ENCODE measurements around the gene IPO11. TPM values are rescaled to one million over a fixed set of nuclear protein-coding genes. Genes with fewer than 3 reads are reported as not detected.

IPO11 gene
- total RNA-seq: 49.9 and 52.8 TPM in 2 replicates

GRCh38 chr5:62412549-62413329, at the start of gene IPO11:
Gene IPO11 (plus strand): TSS chr5:62412763. CDS start chr5:62437280, 24,517 bp downstream.
- peaks cover 5% of the 10 kb centered on the region for H3K36me3 Mint-ChIP-seq (ENCODE audit: low read depth)
- peak within 1 kb of the TSS; percentile 89 for H3K4me3 Mint-ChIP-seq (ENCODE audit: low read depth)
- intact Hi-C loops (cut with micrococcal nuclease): loop anchor here (1.0 kb wide), 1 partner anchor 9 kb away; the partner anchor contains the start of gene DIMT1
- peaks cover 2% of the 10 kb centered on the region for H3K27me3 Mint-ChIP-seq (ENCODE audit: low read depth)
- peak within 1 kb of the TSS; percentile 94 for H3K27ac Mint-ChIP-seq
- no peaks in the 10 kb centered on the region for H3K9me3 Mint-ChIP-seq
- peaks cover 14% of the 10 kb centered on the region for H3K4me1 Mint-ChIP-seq (ENCODE audit: low read depth)
- DNase-seq (ENCODE audit: low spot score): peak; percentile 99

GRCh38 chr5:62369039-62369438, 43.5 kb upstream of the IPO11 start:
- intact Hi-C loops (cut with micrococcal nuclease): no loop called here
- Mint-ChIP-seq H3K36me3 (ENCODE audit: low read depth) (peaks cover 69% of the 10 kb centered on the region), H3K4me3 (ENCODE audit: low read depth) (no peak overlapping the region), H3K27me3 (ENCODE audit: low read depth) (no peaks in the 10 kb centered on the region), H3K4me1 (ENCODE audit: low read depth) (peaks cover 12% of the 10 kb centered on the region), H3K27ac (peak overlapping the region; percentile 65), H3K9me3 (no peaks in the 10 kb centered on the region)
- DNase-seq (ENCODE audit: low spot score): no peak

GRCh38 chr5:62371409-62371808, 41.2 kb upstream of the IPO11 start:
- Mint-ChIP-seq H3K9me3 (no peaks in the 10 kb centered on the region), H3K36me3 (ENCODE audit: low read depth) (peaks cover 65% of the 10 kb centered on the region), H3K4me1 (ENCODE audit: low read depth) (peaks cover 15% of the 10 kb centered on the region), H3K4me3 (ENCODE audit: low read depth) (no peak overlapping the region), H3K27ac (no peak overlapping the region), H3K27me3 (ENCODE audit: low read depth) (no peaks in the 10 kb centered on the region)
- no peak for DNase-seq (ENCODE audit: low spot score)
- intact Hi-C loops (cut with micrococcal nuclease): no loop called here

- intact Hi-C loops (cut with micrococcal nuclease): no loop called here
- Mint-ChIP-seq H3K4me1 (ENCODE audit: low read depth) (peaks cover 13% of the 10 kb centered on the region), H3K9me3 (no peaks in the 10 kb centered on the region), H3K4me3 (ENCODE audit: low read depth) (no peak overlapping the region), H3K27me3 (ENCODE audit: low read depth) (no peaks in the 10 kb centered on the region), H3K36me3 (ENCODE audit: low read depth) (peaks cover 65% of the 10 kb centered on the region), H3K27ac (no peak overlapping the region)
- no peak for DNase-seq (ENCODE audit: low spot score)
Measured at GRCh38 chr5:62372600-62372999, 40.0 kb upstream of the IPO11 start.

- H3K4me1 Mint-ChIP-seq (ENCODE audit: low read depth): peaks cover 14% of the 10 kb centered on the region
- H3K36me3 Mint-ChIP-seq (ENCODE audit: low read depth): peaks cover 73% of the 10 kb centered on the region
- intact Hi-C loops (cut with micrococcal nuclease): no loop called here
- H3K9me3 Mint-ChIP-seq: no peaks in the 10 kb centered on the region
- DNase-seq (ENCODE audit: low spot score): no peak
- no peak overlapping the region for H3K4me3 Mint-ChIP-seq (ENCODE audit: low read depth)
- H3K27ac Mint-ChIP-seq: no peak overlapping the region
- H3K27me3 Mint-ChIP-seq (ENCODE audit: low read depth): no peaks in the 10 kb centered on the region
Measured at GRCh38 chr5:62373382-62373781, 39.2 kb upstream of the IPO11 start.

- peaks cover 12% of the 10 kb centered on the region for H3K4me1 Mint-ChIP-seq (ENCODE audit: low read depth)
- no peak overlapping the region for H3K4me3 Mint-ChIP-seq (ENCODE audit: low read depth)
- no peaks in the 10 kb centered on the region for H3K27me3 Mint-ChIP-seq (ENCODE audit: low read depth)
- H3K36me3 Mint-ChIP-seq (ENCODE audit: low read depth): peaks cover 76% of the 10 kb centered on the region
- intact Hi-C loops (cut with micrococcal nuclease): loop anchor here (2.0 kb wide), 1 partner anchor 15 kb away; no protein-coding TSS in a partner anchor
- H3K9me3 Mint-ChIP-seq: no peaks in the 10 kb centered on the region
- DNase-seq (ENCODE audit: low spot score): no peak
- no peak overlapping the region for H3K27ac Mint-ChIP-seq
Measured at GRCh38 chr5:62374090-62374489, 38.5 kb upstream of the IPO11 start.

GRCh38 chr5:62375627-62376026, 36.9 kb upstream of the IPO11 start:
- intact Hi-C loops (cut with micrococcal nuclease): loop anchor here (2.0 kb wide), 1 partner anchor 13 kb away; no protein-coding TSS in a partner anchor
- Mint-ChIP-seq H3K4me3 (ENCODE audit: low read depth) (no peak overlapping the region), H3K9me3 (no peaks in the 10 kb centered on the region), H3K27ac (no peak overlapping the region), H3K36me3 (ENCODE audit: low read depth) (peaks cover 81% of the 10 kb centered on the region), H3K4me1 (ENCODE audit: low read depth) (peaks cover 8% of the 10 kb centered on the region), H3K27me3 (ENCODE audit: low read depth) (no peaks in the 10 kb centered on the region)
- no peak for DNase-seq (ENCODE audit: low spot score)

GRCh38 chr5:62376064-62376463, 36.5 kb upstream of the IPO11 start:
- no peak for DNase-seq (ENCODE audit: low spot score)
- H3K27me3 Mint-ChIP-seq (ENCODE audit: low read depth): no peaks in the 10 kb centered on the region
- no peaks in the 10 kb centered on the region for H3K9me3 Mint-ChIP-seq
- no peak overlapping the region for H3K4me3 Mint-ChIP-seq (ENCODE audit: low read depth)
- H3K36me3 Mint-ChIP-seq (ENCODE audit: low read depth): peaks cover 81% of the 10 kb centered on the region
- peaks cover 9% of the 10 kb centered on the region for H3K4me1 Mint-ChIP-seq (ENCODE audit: low read depth)
- H3K27ac Mint-ChIP-seq: peak overlapping the region; percentile 64
- intact Hi-C loops (cut with micrococcal nuclease): no loop called here

GRCh38 chr5:62385131-62385530, 27.4 kb upstream of the IPO11 start:
- Mint-ChIP-seq H3K4me1 (ENCODE audit: low read depth) (peaks cover 3% of the 10 kb centered on the region), H3K27ac (no peak overlapping the region), H3K36me3 (ENCODE audit: low read depth) (peaks cover 77% of the 10 kb centered on the region), H3K4me3 (ENCODE audit: low read depth) (no peak overlapping the region), H3K27me3 (ENCODE audit: low read depth) (no peaks in the 10 kb centered on the region), H3K9me3 (no peaks in the 10 kb centered on the region)
- no peak for DNase-seq (ENCODE audit: low spot score)
- intact Hi-C loops (cut with micrococcal nuclease): no loop called here

- H3K9me3 Mint-ChIP-seq: no peaks in the 10 kb centered on the region
- peaks cover 77% of the 10 kb centered on the region for H3K36me3 Mint-ChIP-seq (ENCODE audit: low read depth)
- intact Hi-C loops (cut with micrococcal nuclease): no loop called here
- H3K4me3 Mint-ChIP-seq (ENCODE audit: low read depth): no peak overlapping the region
- no peaks in the 10 kb centered on the region for H3K27me3 Mint-ChIP-seq (ENCODE audit: low read depth)
- no peak overlapping the region for H3K27ac Mint-ChIP-seq
- peaks cover 3% of the 10 kb centered on the region for H3K4me1 Mint-ChIP-seq (ENCODE audit: low read depth)
- no peak for DNase-seq (ENCODE audit: low spot score)
Measured at GRCh38 chr5:62385816-62386400, 26.7 kb upstream of the IPO11 start.

- no peaks in the 10 kb centered on the region for H3K9me3 Mint-ChIP-seq
- H3K4me3 Mint-ChIP-seq (ENCODE audit: low read depth): no peak overlapping the region
- no peak for DNase-seq (ENCODE audit: low spot score)
- intact Hi-C loops (cut with micrococcal nuclease): no loop called here
- no peaks in the 10 kb centered on the region for H3K27me3 Mint-ChIP-seq (ENCODE audit: low read depth)
- no peak overlapping the region for H3K27ac Mint-ChIP-seq
- peaks cover 2% of the 10 kb centered on the region for H3K4me1 Mint-ChIP-seq (ENCODE audit: low read depth)
- peaks cover 73% of the 10 kb centered on the region for H3K36me3 Mint-ChIP-seq (ENCODE audit: low read depth)
Measured at GRCh38 chr5:62386824-62387223, 25.7 kb upstream of the IPO11 start.

GRCh38 chr5:62395210-62395950, 17.2 kb upstream of the IPO11 start:
- Mint-ChIP-seq H3K4me1 (ENCODE audit: low read depth) (peaks cover 35% of the 10 kb centered on the region), H3K27ac (peak overlapping the region; percentile 86), H3K36me3 (ENCODE audit: low read depth) (peaks cover 82% of the 10 kb centered on the region), H3K9me3 (no peaks in the 10 kb centered on the region), H3K4me3 (ENCODE audit: low read depth) (no peak overlapping the region), H3K27me3 (ENCODE audit: low read depth) (no peaks in the 10 kb centered on the region)
- intact Hi-C loops (cut with micrococcal nuclease): loop anchor here (1.0 kb wide), 1 partner anchor 8 kb away; the partner anchor contains the start of gene DIMT1
- DNase-seq (ENCODE audit: low spot score): no peak

All from activated T-helper 2 cell treated with anti-CD3 and anti-CD28 coated beads, Interferon-gamma antibody, Interleukin-2, Interleukin-4, amounts not matched to agents 10 μg/mL and 5 μg/mL and 100 μg/mL, durations not matched to agents 14 hours and 24 hours and 36 hours (primary cell).